ENCODE results near the gene PSD2. TPM values are rescaled to one million over a fixed set of nuclear protein-coding genes. Genes with fewer than 3 reads are reported as not detected.
A peak's percentile ranks its signal among the peaks of the same experiment; 100 is the strongest.

PSD2 gene
- total RNA-seq, 1 experiment from 2014 or later, result 0.22 TPM

GRCh38 chr5:139776861-139777260 lies 18.7 kb upstream of the PSD2 start:
- Histone ChIP-seq H3K23me2 (ENCODE audit: insufficient read length, low read depth, low read length, poor library complexity, severe bottlenecking) (no peaks in the 10 kb centered on the region), H4K5ac (ENCODE audit: insufficient read length, low read depth, low read length) (no peak overlapping the region), H3K79me1 (ENCODE audit: insufficient read depth, low read depth, low read length, poor library complexity, severe bottlenecking) (no peaks in the 10 kb centered on the region), H3K4me1 (ENCODE audit: insufficient read depth, low read length) (no peaks in the 10 kb centered on the region), H2AFZ (ENCODE audit: low read length) (no peak overlapping the region), H3T11ph (ENCODE audit: low read length) (no peak overlapping the region), H3K27me3 (ENCODE audit: insufficient read depth, low read length) (no peaks in the 10 kb centered on the region), H2AK5ac (ENCODE audit: insufficient read length, low read length) (no peak overlapping the region), H3K4me2 (ENCODE audit: insufficient read depth, insufficient read length, low read length) (no peak overlapping the region), H3K4ac (ENCODE audit: low read depth, low read length) (no peak overlapping the region), H3K56ac (ENCODE audit: insufficient read length, low read depth, low read length) (no peak overlapping the region), H3K9me3 (ENCODE audit: control insufficient read depth, low read depth, low read length) (no peaks in the 10 kb centered on the region), H3K79me2 (ENCODE audit: insufficient read depth, low read length) (no peaks in the 10 kb centered on the region), H3K23ac (ENCODE audit: insufficient read length, low read depth, low read length) (no peak overlapping the region), H2BK5ac (ENCODE audit: insufficient read length, low read length) (no peak overlapping the region), H2BK12ac (ENCODE audit: insufficient read length, low read depth, low read length) (no peak overlapping the region), H4K91ac (ENCODE audit: insufficient read length, low read depth, low read length) (no peak overlapping the region), H2BK15ac (ENCODE audit: low read depth, low read length) (no peak overlapping the region), H3K9ac (ENCODE audit: extremely low read depth, insufficient read length, low read length) (no peak overlapping the region), H3K18ac (ENCODE audit: insufficient read length, low read depth, low read length) (no peak overlapping the region), H4K8ac (replicated peaks; ENCODE audit: insufficient read length, low read depth, low read length) (no peak overlapping the region), H2BK20ac (ENCODE audit: low read depth, low read length, poor library complexity, severe bottlenecking) (no peak overlapping the region), H2BK120ac (ENCODE audit: low read depth, low read length, poor library complexity, severe bottlenecking) (no peak overlapping the region), H3K14ac (ENCODE audit: insufficient read depth, low read length) (no peak overlapping the region), H4K20me1 (ENCODE audit: control insufficient read depth, insufficient read depth, insufficient read length) (no peaks in the 10 kb centered on the region), H3K27ac (ENCODE audit: insufficient read length, low read depth, low read length) (no peak overlapping the region)
- no peak overlapping the region for H3K4me3 Mint-ChIP-seq
- H3K27me3 Mint-ChIP-seq (ENCODE audit: low read depth), result peaks cover 78% of the 10 kb centered on the region
- H3K27ac Mint-ChIP-seq, result peak overlapping the region in 1 of 3 experiments; percentile 88; a peak in 1 of 7 replicates
- H3K4me1 Mint-ChIP-seq, result peaks cover 5 to 15% of the 10 kb centered on the region in 2 experiments
- no peak for DNase-seq
- no CpG with 5 or more reads among the region's 1 CpG for WGBS (ENCODE audit: extremely low coverage, insufficient read length, low lambda C conversion rate)
- H3K9me3 Mint-ChIP-seq, result no peaks in the 10 kb centered on the region; a peak in 1 of 5 replicates
- H3K36me3 Mint-ChIP-seq (ENCODE audit: insufficient read depth in 1 of 3, low read depth in 3 of 3), result no peaks in the 10 kb centered on the region
- TF ChIP-seq CTCF (conservative IDR thresholded peaks at IDR 0.05), result no peak

Measured in H9 (cell line).